GM23338 (cell line): ENCODE data around the gene NLK.

Experiments used
- CREB1 ChIP-seq: fragments of 250-450 bp; sonication (Bioruptor Pico); IDR thresholded peaks from 2 replicates; pipeline ENCODE4 v1.5.0; 2020; ENCODE audit warnings: low read depth, mild to moderate bottlenecking, moderate library complexity
- EZH2 ChIP-seq: fragments of 200-600 bp; sonication (generic); IDR thresholded peaks from one replicate; pipeline ENCODE4 v1.8.0; 2017; ENCODE audit warnings: antibody characterized with exemption, mild to moderate bottlenecking, low read depth; ENCODE audit not compliant: unreplicated experiment
- JUNB ChIP-seq: IDR thresholded peaks from one replicate; pipeline ENCODE4 v1.6.1; 2016; ENCODE audit warnings: antibody characterized with exemption; ENCODE audit not compliant: unreplicated experiment
- POLR2AphosphoS5 ChIP-seq: IDR thresholded peaks from 2 replicates; pipeline ENCODE4 v1.6.1; 2016; ENCODE audit warnings: antibody characterized with exemption, low read depth
- TF ChIP-seq, protein P1 (sequence below), 2 experiments: fragments of 200-600 bp in 1 of 2; sonication (generic) in 1 of 2; conservative IDR thresholded peaks; 2 replicates each; pipeline versions ENCODE4 v1.5.1 to v1.6.1; 2016 to 2017; ENCODE audit warnings: antibody characterized with exemption in 2 of 2, low read depth in 2 of 2, mild to moderate bottlenecking in 2 of 2, moderate library complexity in 1 of 2
- TF ChIP-seq, protein P2 (sequence below): fragments of 250-450 bp; sonication (Bioruptor Pico); IDR thresholded peaks from 2 replicates; pipeline ENCODE4 v1.5.0; 2020; ENCODE audit warnings: mild to moderate bottlenecking, moderate library complexity
- TF ChIP-seq, protein P3 (sequence below): IDR thresholded peaks from one replicate; pipeline ENCODE4 v1.6.1; 2018; ENCODE audit warnings: antibody characterized with exemption; ENCODE audit not compliant: unreplicated experiment

DNA sequence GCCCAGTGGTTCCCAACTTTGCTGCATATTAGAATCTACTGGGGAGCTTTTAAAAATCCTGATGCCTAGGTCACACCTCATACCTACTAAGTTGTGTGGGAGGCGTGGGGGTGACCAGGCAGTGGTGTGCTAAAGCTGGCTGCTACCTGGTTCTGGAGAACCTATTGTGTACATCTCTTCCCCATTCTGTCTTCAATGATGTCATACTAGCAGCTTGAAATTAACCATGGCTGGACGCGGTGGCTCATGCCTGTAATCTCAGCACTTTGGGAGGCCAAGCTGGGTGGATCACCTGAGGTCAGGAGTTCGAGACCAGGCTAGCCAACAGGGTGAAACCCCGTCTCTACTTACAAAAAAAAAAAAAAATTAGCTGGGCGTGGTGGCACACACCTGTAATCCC lies 11.3 kb upstream of the NLK start:
- TF ChIP-seq, protein P1, sequence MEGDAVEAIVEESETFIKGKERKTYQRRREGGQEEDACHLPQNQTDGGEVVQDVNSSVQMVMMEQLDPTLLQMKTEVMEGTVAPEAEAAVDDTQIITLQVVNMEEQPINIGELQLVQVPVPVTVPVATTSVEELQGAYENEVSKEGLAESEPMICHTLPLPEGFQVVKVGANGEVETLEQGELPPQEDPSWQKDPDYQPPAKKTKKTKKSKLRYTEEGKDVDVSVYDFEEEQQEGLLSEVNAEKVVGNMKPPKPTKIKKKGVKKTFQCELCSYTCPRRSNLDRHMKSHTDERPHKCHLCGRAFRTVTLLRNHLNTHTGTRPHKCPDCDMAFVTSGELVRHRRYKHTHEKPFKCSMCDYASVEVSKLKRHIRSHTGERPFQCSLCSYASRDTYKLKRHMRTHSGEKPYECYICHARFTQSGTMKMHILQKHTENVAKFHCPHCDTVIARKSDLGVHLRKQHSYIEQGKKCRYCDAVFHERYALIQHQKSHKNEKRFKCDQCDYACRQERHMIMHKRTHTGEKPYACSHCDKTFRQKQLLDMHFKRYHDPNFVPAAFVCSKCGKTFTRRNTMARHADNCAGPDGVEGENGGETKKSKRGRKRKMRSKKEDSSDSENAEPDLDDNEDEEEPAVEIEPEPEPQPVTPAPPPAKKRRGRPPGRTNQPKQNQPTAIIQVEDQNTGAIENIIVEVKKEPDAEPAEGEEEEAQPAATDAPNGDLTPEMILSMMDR (conservative IDR thresholded peaks at IDR 0.05; ENCODE audit: low read depth in 2 of 2): no peak
- TF ChIP-seq POLR2AphosphoS5 (no peak), JUNB (no peak), EZH2 (no peak), CREB1 (CRISPR knock-in tag) (no peak)
- TF ChIP-seq, protein P2, sequence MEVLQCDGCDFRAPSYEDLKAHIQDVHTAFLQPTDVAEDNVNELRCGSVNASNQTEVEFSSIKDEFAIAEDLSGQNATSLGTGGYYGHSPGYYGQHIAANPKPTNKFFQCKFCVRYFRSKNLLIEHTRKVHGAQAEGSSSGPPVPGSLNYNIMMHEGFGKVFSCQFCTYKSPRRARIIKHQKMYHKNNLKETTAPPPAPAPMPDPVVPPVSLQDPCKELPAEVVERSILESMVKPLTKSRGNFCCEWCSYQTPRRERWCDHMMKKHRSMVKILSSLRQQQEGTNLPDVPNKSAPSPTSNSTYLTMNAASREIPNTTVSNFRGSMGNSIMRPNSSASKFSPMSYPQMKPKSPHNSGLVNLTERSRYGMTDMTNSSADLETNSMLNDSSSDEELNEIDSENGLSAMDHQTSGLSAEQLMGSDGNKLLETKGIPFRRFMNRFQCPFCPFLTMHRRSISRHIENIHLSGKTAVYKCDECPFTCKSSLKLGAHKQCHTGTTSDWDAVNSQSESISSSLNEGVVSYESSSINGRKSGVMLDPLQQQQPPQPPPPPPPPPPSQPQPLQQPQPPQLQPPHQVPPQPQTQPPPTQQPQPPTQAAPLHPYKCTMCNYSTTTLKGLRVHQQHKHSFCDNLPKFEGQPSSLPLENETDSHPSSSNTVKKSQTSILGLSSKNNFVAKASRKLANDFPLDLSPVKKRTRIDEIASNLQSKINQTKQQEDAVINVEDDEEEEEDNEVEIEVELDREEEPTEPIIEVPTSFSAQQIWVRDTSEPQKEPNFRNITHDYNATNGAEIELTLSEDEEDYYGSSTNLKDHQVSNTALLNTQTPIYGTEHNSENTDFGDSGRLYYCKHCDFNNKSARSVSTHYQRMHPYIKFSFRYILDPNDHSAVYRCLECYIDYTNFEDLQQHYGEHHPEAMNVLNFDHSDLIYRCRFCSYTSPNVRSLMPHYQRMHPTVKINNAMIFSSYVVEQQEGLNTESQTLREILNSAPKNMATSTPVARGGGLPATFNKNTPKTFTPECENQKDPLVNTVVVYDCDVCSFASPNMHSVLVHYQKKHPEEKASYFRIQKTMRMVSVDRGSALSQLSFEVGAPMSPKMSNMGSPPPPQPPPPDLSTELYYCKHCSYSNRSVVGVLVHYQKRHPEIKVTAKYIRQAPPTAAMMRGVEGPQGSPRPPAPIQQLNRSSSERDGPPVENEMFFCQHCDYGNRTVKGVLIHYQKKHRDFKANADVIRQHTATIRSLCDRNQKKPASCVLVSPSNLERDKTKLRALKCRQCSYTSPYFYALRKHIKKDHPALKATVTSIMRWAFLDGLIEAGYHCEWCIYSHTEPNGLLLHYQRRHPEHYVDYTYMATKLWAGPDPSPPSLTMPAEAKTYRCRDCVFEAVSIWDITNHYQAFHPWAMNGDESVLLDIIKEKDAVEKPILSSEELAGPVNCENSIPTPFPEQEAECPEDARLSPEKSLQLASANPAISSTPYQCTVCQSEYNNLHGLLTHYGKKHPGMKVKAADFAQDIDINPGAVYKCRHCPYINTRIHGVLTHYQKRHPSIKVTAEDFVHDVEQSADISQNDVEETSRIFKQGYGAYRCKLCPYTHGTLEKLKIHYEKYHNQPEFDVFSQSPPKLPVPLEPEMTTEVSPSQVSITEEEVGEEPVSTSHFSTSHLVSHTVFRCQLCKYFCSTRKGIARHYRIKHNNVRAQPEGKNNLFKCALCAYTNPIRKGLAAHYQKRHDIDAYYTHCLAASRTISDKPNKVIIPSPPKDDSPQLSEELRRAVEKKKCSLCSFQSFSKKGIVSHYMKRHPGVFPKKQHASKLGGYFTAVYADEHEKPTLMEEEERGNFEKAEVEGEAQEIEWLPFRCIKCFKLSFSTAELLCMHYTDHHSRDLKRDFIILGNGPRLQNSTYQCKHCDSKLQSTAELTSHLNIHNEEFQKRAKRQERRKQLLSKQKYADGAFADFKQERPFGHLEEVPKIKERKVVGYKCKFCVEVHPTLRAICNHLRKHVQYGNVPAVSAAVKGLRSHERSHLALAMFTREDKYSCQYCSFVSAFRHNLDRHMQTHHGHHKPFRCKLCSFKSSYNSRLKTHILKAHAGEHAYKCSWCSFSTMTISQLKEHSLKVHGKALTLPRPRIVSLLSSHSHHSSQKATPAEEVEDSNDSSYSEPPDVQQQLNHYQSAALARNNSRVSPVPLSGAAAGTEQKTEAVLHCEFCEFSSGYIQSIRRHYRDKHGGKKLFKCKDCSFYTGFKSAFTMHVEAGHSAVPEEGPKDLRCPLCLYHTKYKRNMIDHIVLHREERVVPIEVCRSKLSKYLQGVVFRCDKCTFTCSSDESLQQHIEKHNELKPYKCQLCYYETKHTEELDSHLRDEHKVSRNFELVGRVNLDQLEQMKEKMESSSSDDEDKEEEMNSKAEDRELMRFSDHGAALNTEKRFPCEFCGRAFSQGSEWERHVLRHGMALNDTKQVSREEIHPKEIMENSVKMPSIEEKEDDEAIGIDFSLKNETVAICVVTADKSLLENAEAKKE (CRISPR knock-in tag): no peak
- TF ChIP-seq, protein P3, sequence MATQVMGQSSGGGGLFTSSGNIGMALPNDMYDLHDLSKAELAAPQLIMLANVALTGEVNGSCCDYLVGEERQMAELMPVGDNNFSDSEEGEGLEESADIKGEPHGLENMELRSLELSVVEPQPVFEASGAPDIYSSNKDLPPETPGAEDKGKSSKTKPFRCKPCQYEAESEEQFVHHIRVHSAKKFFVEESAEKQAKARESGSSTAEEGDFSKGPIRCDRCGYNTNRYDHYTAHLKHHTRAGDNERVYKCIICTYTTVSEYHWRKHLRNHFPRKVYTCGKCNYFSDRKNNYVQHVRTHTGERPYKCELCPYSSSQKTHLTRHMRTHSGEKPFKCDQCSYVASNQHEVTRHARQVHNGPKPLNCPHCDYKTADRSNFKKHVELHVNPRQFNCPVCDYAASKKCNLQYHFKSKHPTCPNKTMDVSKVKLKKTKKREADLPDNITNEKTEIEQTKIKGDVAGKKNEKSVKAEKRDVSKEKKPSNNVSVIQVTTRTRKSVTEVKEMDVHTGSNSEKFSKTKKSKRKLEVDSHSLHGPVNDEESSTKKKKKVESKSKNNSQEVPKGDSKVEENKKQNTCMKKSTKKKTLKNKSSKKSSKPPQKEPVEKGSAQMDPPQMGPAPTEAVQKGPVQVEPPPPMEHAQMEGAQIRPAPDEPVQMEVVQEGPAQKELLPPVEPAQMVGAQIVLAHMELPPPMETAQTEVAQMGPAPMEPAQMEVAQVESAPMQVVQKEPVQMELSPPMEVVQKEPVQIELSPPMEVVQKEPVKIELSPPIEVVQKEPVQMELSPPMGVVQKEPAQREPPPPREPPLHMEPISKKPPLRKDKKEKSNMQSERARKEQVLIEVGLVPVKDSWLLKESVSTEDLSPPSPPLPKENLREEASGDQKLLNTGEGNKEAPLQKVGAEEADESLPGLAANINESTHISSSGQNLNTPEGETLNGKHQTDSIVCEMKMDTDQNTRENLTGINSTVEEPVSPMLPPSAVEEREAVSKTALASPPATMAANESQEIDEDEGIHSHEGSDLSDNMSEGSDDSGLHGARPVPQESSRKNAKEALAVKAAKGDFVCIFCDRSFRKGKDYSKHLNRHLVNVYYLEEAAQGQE: no peak
